Measurements from ENCODE around the gene GHDC. TPM values are rescaled to one million over a fixed set of nuclear protein-coding genes. Genes with fewer than 3 reads are reported as not detected.
"Not testable (repeated sequence)": the region's sequence is repeated elsewhere in the genome, so short reads cannot be mapped to it uniquely, and the experiment has no call there.

The GHDC gene, protein sequence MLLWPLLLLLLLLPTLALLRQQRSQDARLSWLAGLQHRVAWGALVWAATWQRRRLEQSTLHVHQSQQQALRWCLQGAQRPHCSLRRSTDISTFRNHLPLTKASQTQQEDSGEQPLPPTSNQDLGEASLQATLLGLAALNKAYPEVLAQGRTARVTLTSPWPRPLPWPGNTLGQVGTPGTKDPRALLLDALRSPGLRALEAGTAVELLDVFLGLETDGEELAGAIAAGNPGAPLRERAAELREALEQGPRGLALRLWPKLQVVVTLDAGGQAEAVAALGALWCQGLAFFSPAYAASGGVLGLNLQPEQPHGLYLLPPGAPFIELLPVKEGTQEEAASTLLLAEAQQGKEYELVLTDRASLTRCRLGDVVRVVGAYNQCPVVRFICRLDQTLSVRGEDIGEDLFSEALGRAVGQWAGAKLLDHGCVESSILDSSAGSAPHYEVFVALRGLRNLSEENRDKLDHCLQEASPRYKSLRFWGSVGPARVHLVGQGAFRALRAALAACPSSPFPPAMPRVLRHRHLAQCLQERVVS
- total RNA-seq, result 9.3 TPM
- polyA plus RNA-seq (ENCODE audit: insufficient read depth in 1 of 8, insufficient read length in 8 of 8, low replicate concordance in 1 of 8), result 10 to 100 TPM in 5 of 8 donors, 1 to 10 TPM in 3; 8.2 to 15.8 (median 10.9) TPM
- long read RNA-seq, donor 1, partial matches to known transcripts, result 0 of 1 reads
- long read RNA-seq, donor 1, other reads (novel, unspliced or antisense), result 0 of 1 reads
- long read RNA-seq, donor 2, partial matches to known transcripts, result 0 of 1 reads
- long read RNA-seq, donor 2, other reads (novel, unspliced or antisense), result 0 of 1 reads
- long read RNA-seq, donor 3, partial matches to known transcripts, result 0 of 4 reads
- long read RNA-seq, donor 3, other reads (novel, unspliced or antisense), result 0 of 4 reads
- long read RNA-seq, donor 4, partial matches to known transcripts, result 0 of 2 reads
- long read RNA-seq, donor 4, other reads (novel, unspliced or antisense), result 0 of 2 reads
- long read RNA-seq, donor 5, partial matches to known transcripts, result 0 of 5 reads
- long read RNA-seq, donor 5, other reads (novel, unspliced or antisense), result 0 of 5 reads
- long read RNA-seq, donor 6, partial matches to known transcripts, result 0 of 2 reads
- long read RNA-seq, donor 6, other reads (novel, unspliced or antisense), result 0 of 2 reads
- long read RNA-seq, donor 7, partial matches to known transcripts, result 0 of 6 reads
- long read RNA-seq, donor 7, other reads (novel, unspliced or antisense), result 0 of 6 reads
- long read RNA-seq, donor 8, partial matches to known transcripts, result 0 of 1 reads
- long read RNA-seq, donor 8, other reads (novel, unspliced or antisense), result 0 of 1 reads
- long read RNA-seq, donor 9, partial matches to known transcripts, result 0 of 1 reads
- long read RNA-seq, donor 9, other reads (novel, unspliced or antisense), result 0 of 1 reads
- long read RNA-seq, donor 10, result 0 reads
- long read RNA-seq, donor 11, partial matches to known transcripts, result 0 of 1 reads
- long read RNA-seq, donor 11, other reads (novel, unspliced or antisense), result 0 of 1 reads

DNA sequence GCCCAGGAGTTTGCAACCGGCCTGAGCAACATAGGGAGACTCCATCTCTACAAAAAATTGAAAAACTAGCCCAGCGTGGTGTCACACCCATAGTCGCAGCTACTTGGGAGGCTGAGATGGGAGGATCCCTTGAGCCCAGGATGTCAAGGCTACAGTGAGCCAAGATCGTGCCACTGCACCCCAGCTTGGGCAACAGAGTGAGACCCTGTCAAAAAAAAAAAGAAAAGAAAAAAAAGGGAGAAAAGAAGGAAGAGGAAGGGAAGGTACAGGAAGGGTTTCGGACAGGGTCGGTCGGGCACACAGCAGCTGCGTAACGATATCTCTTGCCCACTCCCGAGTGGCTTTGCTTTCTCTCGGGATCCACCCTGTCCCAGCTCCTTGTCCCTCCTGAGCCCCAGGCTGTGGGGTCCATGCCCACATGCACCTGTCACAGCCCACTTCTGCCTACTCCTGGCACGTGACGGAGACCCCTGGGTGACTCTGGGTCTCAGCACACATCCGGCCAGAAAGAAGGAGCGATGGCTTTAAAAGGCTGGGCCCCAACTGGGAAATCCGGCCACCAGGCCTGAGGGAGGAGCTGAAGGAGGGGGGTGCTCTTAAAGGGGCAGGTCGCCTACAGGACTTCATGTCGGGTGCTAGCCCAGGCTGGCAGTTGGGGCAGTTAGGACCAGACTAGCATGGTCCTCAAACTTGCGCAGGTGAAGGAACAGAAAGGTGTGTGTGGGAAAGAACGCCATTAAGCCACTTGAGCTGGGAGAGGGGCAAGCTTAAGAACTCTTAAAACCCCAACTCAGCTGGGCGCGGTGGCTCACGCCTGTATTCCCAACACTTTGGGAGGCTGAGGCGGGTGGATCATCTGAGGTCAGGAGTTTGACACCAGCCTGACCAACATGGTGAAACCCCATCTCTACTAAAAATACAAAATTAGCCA is at the start of gene GHDC:
Gene GHDC (minus strand): TSS at position 526 of the 931 bp plus-strand sequence. CDS start 913 bp downstream, outside the sequence.
- H3K27ac ChIP-seq (ENCODE audit: low read length), result peak within 1 kb of the TSS; percentile 78
- WGBS (ENCODE audit: insufficient coverage), result 8% methylated on average over 16 of the region's 24 CpGs
- peaks cover 4% of the 10 kb centered on the region for H3K36me3 ChIP-seq (ENCODE audit: control insufficient read depth, insufficient read depth, low read length)
- H3K27me3 ChIP-seq (ENCODE audit: control insufficient read depth, insufficient read depth, low read length), result no peaks in the 10 kb centered on the region
- DNase-seq, result peak; percentile 93
- peaks cover 15% of the 10 kb centered on the region for H3K4me1 ChIP-seq (ENCODE audit: control insufficient read depth, insufficient read depth, low read length)
- no peaks in the 10 kb centered on the region for H3K9me3 ChIP-seq (replicated peaks; ENCODE audit: control insufficient read depth, low read depth, low read length)
- H3K4me3 ChIP-seq (ENCODE audit: low read length), result peak within 1 kb of the TSS; percentile 91

DNA sequence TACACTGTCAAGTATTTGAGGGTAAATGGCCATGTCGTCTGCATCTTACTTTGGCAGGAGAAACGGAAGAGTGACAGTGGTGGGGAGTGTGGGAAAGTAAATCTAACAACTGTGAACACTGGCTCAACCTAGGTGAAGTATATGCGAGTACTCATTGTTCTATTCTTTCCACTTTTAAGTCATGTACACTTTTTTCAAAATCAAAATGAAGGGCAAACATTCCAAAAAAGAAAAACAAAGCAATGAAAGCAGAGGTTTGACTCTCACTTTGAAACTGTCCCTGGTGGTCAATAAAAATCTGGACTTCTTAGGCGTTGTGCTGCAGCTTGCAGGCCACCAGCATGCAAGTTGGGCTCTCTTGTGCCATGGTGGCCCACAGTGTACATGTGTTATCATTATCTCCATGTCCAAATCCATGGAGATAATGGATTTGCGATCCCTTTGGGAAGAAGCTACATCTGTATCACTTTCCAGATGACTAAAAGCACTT is 49.2 kb upstream of the GHDC start:
- peaks cover 4% of the 10 kb centered on the region for H3K4me1 ChIP-seq (ENCODE audit: control insufficient read depth, insufficient read depth, low read length)
- H3K27ac ChIP-seq (ENCODE audit: low read length), result no peak overlapping the region

DNA sequence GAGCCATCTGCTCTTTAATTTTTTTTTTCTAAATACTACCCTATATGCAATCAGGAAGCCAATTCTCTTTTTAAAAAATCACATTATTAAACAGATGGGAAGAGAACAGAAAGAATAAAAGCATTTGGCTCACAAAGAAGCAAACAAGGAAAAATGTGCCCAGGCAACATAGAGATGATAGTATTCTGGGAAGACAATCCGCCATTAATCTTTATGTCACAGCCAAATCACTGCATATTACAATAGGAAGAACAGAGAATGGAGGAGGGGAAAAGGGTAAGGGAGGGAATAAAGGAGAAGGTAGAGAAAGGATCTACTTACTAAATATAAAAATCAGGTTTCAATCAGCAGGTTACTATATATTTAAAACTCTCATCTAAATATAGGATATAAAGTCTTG is 47.6 kb upstream of the GHDC start:
- H3K27ac ChIP-seq (ENCODE audit: low read length), result no peak overlapping the region
- WGBS (ENCODE audit: insufficient coverage), result no CpG with 5 or more reads among the region's 1 CpG
- H3K4me3 ChIP-seq (ENCODE audit: low read length), result no peak overlapping the region
- no peaks in the 10 kb centered on the region for H3K36me3 ChIP-seq (ENCODE audit: control insufficient read depth, insufficient read depth, low read length)
- DNase-seq, result no peak
- H3K9me3 ChIP-seq (replicated peaks; ENCODE audit: control insufficient read depth, low read depth, low read length), result no peaks in the 10 kb centered on the region
- H3K27me3 ChIP-seq (ENCODE audit: control insufficient read depth, insufficient read depth, low read length), result no peaks in the 10 kb centered on the region
- H3K4me1 ChIP-seq (ENCODE audit: control insufficient read depth, insufficient read depth, low read length), result no peaks in the 10 kb centered on the region

More for the DNA sequence above, 49.2 kb upstream of the GHDC start:
- H3K4me3 ChIP-seq (ENCODE audit: low read length), result no peak overlapping the region
- H3K9me3 ChIP-seq (replicated peaks; ENCODE audit: control insufficient read depth, low read depth, low read length), result no peaks in the 10 kb centered on the region
- no peaks in the 10 kb centered on the region for H3K27me3 ChIP-seq (ENCODE audit: control insufficient read depth, insufficient read depth, low read length)
- no peak for DNase-seq
- H3K36me3 ChIP-seq (ENCODE audit: control insufficient read depth, insufficient read depth, low read length), result no peaks in the 10 kb centered on the region
- WGBS (ENCODE audit: insufficient coverage), result 60% methylated on average over 1 of the region's 5 CpGs

DNA sequence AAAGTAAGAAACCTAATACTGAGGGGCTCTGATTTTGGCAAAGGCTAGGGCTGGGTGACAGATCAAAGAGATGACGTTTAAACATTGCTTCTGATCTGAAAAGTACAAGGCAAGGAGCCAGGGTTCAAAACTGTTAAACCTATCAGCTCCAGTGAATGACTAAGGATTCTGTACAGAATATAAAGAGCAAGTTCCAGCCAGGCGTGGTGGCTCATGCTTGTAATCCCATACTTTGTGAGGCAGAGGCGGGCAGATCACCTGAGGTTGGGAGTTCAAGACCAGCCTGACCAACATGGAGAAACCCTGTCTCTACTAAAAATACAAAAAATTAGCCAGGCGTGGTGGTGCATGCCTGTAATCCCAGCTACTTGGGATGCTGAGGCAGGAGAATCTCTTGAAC is 46.6 kb upstream of the GHDC start:
- H3K4me1 ChIP-seq (ENCODE audit: control insufficient read depth, insufficient read depth, low read length); H3K27ac ChIP-seq (ENCODE audit: low read length); H3K4me3 ChIP-seq (ENCODE audit: low read length); H3K36me3 ChIP-seq (ENCODE audit: control insufficient read depth, insufficient read depth, low read length); H3K9me3 ChIP-seq (replicated peaks; ENCODE audit: control insufficient read depth, low read depth, low read length); H3K27me3 ChIP-seq (ENCODE audit: control insufficient read depth, insufficient read depth, low read length); DNase-seq: not testable (repeated sequence)
- WGBS (ENCODE audit: insufficient coverage), result 42% methylated on average over 2 of the region's 4 CpGs

DNA sequence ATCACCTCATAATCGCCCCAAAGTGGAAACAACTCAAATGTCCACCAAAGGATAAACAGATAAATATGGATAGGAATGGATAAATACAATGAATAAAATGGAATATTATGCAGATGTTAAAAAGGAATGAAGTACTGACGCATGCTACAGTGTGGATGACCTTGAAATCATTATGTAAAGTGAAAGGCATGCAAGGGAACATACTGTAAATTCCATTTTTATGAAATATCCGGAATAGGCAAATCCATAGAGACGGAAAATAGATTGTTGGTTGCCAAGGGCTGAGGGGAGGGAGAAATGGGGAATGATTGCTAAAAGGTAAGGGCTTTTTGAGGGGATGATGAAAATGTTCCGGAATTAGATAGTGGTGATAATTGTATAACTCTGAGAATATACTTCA is 45.9 kb upstream of the GHDC start:
- Histone ChIP-seq H3K4me1 (ENCODE audit: control insufficient read depth, insufficient read depth, low read length) (no peaks in the 10 kb centered on the region), H3K4me3 (ENCODE audit: low read length) (no peak overlapping the region)
- 52% methylated on average over 3 of the region's 5 CpGs for WGBS (ENCODE audit: insufficient coverage)

DNA sequence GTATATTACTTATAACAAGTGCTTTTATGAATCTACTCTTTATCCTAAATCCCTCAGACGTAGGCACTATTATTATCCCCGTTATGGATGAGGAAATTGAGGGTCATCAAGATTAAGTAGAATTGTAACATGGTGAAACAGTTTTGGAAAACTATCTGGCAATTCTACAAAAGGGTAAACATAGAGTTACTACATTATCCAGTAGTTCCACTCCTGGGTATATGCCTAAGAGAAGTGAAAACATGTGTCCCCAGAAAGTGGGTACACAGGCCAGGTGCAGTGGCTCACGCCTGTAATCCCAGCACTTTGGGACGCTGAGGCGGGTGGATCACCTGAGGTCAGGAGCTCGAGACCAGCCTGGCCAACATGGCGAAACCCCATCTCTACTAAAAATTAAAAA is 45.3 kb upstream of the GHDC start:
- H3K27me3 ChIP-seq (ENCODE audit: control insufficient read depth, insufficient read depth, low read length); H3K4me1 ChIP-seq (ENCODE audit: control insufficient read depth, insufficient read depth, low read length); DNase-seq; H3K9me3 ChIP-seq (replicated peaks; ENCODE audit: control insufficient read depth, low read depth, low read length); H3K27ac ChIP-seq (ENCODE audit: low read length); H3K36me3 ChIP-seq (ENCODE audit: control insufficient read depth, insufficient read depth, low read length); H3K4me3 ChIP-seq (ENCODE audit: low read length): not testable (repeated sequence)
- WGBS (ENCODE audit: insufficient coverage), result 60% methylated on average over 1 of the region's 7 CpGs

More for the DNA sequence above, 45.9 kb upstream of the GHDC start:
- Histone ChIP-seq H3K36me3 (ENCODE audit: control insufficient read depth, insufficient read depth, low read length) (no peaks in the 10 kb centered on the region), H3K27me3 (ENCODE audit: control insufficient read depth, insufficient read depth, low read length) (no peaks in the 10 kb centered on the region), H3K27ac (ENCODE audit: low read length) (no peak overlapping the region), H3K9me3 (replicated peaks; ENCODE audit: control insufficient read depth, low read depth, low read length) (no peaks in the 10 kb centered on the region)
- DNase-seq, result no peak

DNA sequence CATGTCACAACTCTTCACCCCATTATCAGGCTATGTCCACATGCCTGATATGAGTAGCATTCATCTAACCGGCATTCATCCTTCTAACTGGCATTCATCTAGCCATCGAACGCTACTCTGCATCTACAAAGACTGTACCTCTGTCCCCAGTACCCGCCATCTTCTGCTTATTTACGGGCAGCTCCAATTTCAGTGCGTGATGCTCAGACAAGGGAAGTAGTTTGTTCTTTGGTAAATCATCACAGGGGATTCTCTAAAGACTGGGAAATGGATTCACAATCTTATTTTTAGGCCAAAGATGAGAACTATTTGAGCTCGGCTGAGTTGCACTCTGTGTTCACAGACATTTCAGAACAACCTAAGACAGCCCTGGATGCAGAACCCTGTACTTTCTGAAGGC is 42.5 kb upstream of the GHDC start:
- Histone ChIP-seq H3K36me3 (ENCODE audit: control insufficient read depth, insufficient read depth, low read length) (no peaks in the 10 kb centered on the region), H3K4me1 (ENCODE audit: control insufficient read depth, insufficient read depth, low read length) (no peaks in the 10 kb centered on the region), H3K27me3 (ENCODE audit: control insufficient read depth, insufficient read depth, low read length) (no peaks in the 10 kb centered on the region), H3K9me3 (replicated peaks; ENCODE audit: control insufficient read depth, low read depth, low read length) (no peaks in the 10 kb centered on the region), H3K27ac (ENCODE audit: low read length) (no peak overlapping the region), H3K4me3 (ENCODE audit: low read length) (no peak overlapping the region)
- 50% methylated on average over 1 of the region's 7 CpGs for WGBS (ENCODE audit: insufficient coverage)
- no peak for DNase-seq

DNA sequence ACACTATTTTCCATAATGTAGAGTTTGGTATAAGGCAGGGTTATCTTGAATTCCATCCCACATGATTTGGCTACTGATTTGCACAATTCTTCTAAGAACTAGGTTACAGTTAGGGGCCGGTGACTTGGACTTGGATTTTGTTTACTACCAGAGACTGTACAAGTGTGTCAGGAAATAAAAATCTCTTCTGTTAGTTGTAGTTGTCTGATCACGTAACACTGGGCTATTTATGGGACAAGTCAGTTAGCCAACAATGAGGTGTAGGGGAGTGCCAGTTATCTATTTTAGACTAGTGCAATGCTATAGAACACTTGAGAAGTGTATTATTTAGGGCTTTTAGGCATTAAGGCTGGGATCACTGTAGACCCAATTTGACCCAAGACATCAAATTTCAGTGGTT is 39.7 kb upstream of the GHDC start:
- peak; percentile 24 for DNase-seq
- Histone ChIP-seq H3K27me3 (ENCODE audit: control insufficient read depth, insufficient read depth, low read length) (no peaks in the 10 kb centered on the region), H3K27ac (ENCODE audit: low read length) (peak overlapping the region; percentile 60), H3K9me3 (replicated peaks; ENCODE audit: control insufficient read depth, low read depth, low read length) (no peaks in the 10 kb centered on the region), H3K4me3 (ENCODE audit: low read length) (no peak overlapping the region), H3K36me3 (ENCODE audit: control insufficient read depth, insufficient read depth, low read length) (no peaks in the 10 kb centered on the region), H3K4me1 (ENCODE audit: control insufficient read depth, insufficient read depth, low read length) (peaks cover under 1% of the 10 kb centered on the region)
- 100% methylated on average over 2 of the region's 2 CpGs for WGBS (ENCODE audit: insufficient coverage)

DNA sequence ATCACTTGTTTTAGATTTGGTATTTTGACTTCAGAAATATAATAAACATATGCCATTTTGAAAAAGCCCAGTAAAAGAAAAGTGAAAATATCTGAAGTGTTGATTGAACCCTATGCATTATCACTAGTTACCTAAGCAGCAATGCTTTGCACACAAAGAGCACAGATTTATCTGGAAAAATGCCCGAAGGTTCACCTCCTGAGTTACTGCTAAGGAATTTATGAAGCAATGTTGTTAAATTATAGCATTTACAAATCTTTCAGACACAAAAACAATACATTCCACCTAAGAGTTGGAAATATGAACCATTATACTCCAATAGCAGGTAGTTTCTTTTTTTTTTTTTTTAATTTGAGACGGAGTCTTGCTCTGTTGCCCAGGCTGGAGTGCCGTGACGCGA is 38.9 kb upstream of the GHDC start:
- Histone ChIP-seq H3K4me3 (ENCODE audit: low read length) (no peak overlapping the region), H3K4me1 (ENCODE audit: control insufficient read depth, insufficient read depth, low read length) (peaks cover 8% of the 10 kb centered on the region), H3K36me3 (ENCODE audit: control insufficient read depth, insufficient read depth, low read length) (no peaks in the 10 kb centered on the region), H3K27me3 (ENCODE audit: control insufficient read depth, insufficient read depth, low read length) (no peaks in the 10 kb centered on the region), H3K9me3 (replicated peaks; ENCODE audit: control insufficient read depth, low read depth, low read length) (no peaks in the 10 kb centered on the region), H3K27ac (ENCODE audit: low read length) (no peak overlapping the region)
- no peak for DNase-seq
- 96% methylated on average over 4 of the region's 5 CpGs for WGBS (ENCODE audit: insufficient coverage)
